HG03025 (cell line): Measurements from ENCODE around the gene ZNF141.
"Not testable (repeated sequence)": the region's sequence is repeated elsewhere in the genome, so short reads cannot be mapped to it uniquely, and the experiment has no call there.

Experiments
- ATAC-seq: cut with Tn5 transposase; IDR thresholded peaks from one replicate; pipeline ENCODE4 v1.9.1; 2021; ENCODE audit warnings: mild to moderate bottlenecking, moderate library complexity; ENCODE audit not compliant: unreplicated experiment, low FRiP score

The ZNF141 gene

GRCh38 chr4:384311-385010 is 46.8 kb downstream of the ZNF141 start:
- ATAC-seq = no peak

DNA sequence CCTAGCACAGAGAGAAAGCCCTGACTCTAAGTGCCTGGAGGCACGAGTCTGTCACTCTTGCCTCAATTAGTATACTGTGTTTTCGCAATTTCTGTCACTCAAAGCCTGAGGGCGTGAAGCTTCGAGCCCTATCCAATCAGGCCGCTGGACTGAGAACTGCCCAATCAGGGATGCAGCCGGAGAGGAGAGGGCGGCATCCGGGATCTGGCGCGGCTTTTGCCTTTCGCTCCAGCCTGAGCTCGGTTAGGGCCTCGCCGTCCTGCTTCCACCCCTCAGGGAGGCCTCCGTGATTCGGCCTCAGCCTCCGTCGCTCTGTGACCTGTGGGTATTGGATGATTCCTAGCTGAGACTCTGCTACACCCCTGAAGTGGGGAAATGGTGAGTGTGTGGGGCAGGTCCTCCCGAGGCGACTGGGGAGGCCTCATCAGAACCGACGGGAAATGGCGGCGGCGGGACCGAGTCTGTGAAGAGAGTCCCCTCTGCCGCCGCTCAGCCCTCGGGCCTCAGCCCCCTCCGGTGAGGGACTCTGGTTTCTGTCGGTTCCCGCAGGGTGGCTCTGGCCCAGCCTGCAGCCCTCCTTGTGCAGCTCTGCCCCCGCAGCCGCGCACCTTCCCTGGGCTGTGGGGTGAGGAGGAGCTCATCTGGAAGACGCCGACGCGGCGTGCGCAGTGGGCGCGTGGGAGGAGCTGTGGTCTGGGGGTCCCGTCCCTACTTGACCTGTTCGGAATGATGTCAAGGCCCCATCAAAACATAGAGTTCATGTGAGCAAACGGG is 48.5 kb downstream of the ZNF141 start:
- no peak for ATAC-seq

GRCh38 chr4:386708-387105 is 49.1 kb downstream of the ZNF141 start:
- no peak for ATAC-seq

GRCh38 chr4:404006-404405 is 66.4 kb downstream of the ZNF141 start:
- no peak for ATAC-seq

DNA sequence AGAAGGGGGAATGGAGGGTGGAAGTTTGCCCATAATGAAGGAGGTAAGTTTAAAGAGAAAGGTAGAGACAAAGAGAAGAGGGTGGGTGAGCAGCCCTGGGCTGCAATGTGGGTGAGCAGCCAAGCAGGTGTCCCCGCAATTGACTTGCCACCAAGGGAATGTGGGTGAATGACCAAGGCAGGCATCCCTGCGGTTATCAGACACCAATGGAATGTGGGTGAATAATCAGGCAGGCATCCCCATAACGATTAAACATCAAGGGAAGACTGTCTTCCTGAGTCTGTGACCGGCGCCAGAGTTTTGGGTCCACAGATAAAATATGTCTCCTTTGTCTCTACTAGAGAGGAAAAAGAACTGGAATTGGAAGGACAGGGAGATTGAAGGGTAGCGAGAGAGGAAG is 70.7 kb downstream of the ZNF141 start:
- ATAC-seq = not testable (repeated sequence)

- no peak for ATAC-seq
These were observed 85.0 kb downstream of the ZNF141 start for GRCh38 chr4:422587-422986.
